ENCODE data around the gene FOXJ2. TPM values are rescaled to one million over a fixed set of nuclear protein-coding genes. Genes with fewer than 3 reads are reported as not detected.
A peak's percentile ranks its signal among the peaks of the same experiment; 100 is the strongest.
"Not testable (repeated sequence)": the region's sequence is repeated elsewhere in the genome, so short reads cannot be mapped to it uniquely, and the experiment has no call there.

The FOXJ2 gene
- total RNA-seq, 1 experiment from 2014 or later = 13.4 TPM

DNA sequence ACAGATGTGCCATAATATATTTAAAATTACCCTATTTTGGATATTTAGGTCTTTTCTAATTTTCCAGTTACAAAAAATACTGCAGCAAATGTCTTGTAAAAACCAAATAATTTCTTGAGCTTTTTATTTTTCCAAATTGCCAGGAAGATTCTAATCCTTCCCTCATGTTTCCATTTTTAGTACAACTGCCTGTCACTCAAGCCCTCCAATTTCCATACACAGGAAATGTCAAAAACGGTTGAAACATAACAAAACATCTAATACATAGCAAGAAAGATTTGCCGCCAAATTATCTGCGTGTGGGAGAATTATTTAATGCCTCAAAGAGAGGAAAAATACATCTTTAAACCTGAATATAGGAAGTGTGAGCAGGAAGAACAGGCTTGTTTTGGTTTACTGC lies 2.3 kb upstream of the FOXJ2 start:
- H3K27me3 Mint-ChIP-seq (ENCODE audit: unreplicated experiment) = no peaks in the 10 kb centered on the region
- TF ChIP-seq, protein P1, sequence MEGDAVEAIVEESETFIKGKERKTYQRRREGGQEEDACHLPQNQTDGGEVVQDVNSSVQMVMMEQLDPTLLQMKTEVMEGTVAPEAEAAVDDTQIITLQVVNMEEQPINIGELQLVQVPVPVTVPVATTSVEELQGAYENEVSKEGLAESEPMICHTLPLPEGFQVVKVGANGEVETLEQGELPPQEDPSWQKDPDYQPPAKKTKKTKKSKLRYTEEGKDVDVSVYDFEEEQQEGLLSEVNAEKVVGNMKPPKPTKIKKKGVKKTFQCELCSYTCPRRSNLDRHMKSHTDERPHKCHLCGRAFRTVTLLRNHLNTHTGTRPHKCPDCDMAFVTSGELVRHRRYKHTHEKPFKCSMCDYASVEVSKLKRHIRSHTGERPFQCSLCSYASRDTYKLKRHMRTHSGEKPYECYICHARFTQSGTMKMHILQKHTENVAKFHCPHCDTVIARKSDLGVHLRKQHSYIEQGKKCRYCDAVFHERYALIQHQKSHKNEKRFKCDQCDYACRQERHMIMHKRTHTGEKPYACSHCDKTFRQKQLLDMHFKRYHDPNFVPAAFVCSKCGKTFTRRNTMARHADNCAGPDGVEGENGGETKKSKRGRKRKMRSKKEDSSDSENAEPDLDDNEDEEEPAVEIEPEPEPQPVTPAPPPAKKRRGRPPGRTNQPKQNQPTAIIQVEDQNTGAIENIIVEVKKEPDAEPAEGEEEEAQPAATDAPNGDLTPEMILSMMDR (IDR thresholded peaks at IDR 0.05; ENCODE audit: unreplicated experiment) = no peak
- CTCF ChIA-PET = no interaction called here
- no peak overlapping the region for H3K4me3 Mint-ChIP-seq (ENCODE audit: low read depth, unreplicated experiment)
- peaks cover 43% of the 10 kb centered on the region for H3K36me3 Mint-ChIP-seq (ENCODE audit: insufficient read depth, unreplicated experiment)
- no peaks in the 10 kb centered on the region for H3K9me3 Mint-ChIP-seq (ENCODE audit: low read depth, unreplicated experiment)
- no peak for DNase-seq
- H3K27ac Mint-ChIP-seq (ENCODE audit: unreplicated experiment) = no peak overlapping the region
- no TSS peak for BruUV-seq (replicated peaks)
- intact Hi-C loops (cut with micrococcal nuclease; ENCODE audit: unreplicated experiment) = no loop called here
- peaks cover 20% of the 10 kb centered on the region for H3K4me1 Mint-ChIP-seq (ENCODE audit: low read depth, unreplicated experiment)

DNA sequence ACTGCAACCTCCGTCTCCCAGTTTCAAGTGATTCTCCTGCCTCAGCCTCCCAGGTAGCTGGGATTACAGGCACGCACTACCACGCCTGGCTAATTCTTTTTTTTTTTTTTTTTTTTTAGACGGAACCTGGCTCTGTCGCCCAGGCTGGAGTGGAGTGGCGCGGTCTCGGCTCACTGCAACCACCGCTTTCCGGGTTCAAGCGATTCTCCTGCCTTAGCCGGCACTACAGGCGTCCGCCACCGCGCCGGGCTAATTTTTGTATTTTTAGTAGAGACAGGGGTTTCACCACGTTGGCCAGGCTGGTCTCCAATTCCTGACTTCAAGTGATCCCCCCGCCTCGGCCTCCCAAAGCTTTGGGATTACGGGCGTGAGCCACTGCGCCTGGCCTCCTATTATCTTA lies 1.5 kb upstream of the FOXJ2 start:
- Mint-ChIP-seq H3K4me1 (ENCODE audit: low read depth, unreplicated experiment) (peaks cover 28% of the 10 kb centered on the region), H3K36me3 (ENCODE audit: insufficient read depth, unreplicated experiment) (peaks cover 41% of the 10 kb centered on the region), H3K4me3 (ENCODE audit: low read depth, unreplicated experiment) (peak overlapping the region; percentile 84)
- DNase-seq; H3K27me3 Mint-ChIP-seq (ENCODE audit: unreplicated experiment); intact Hi-C loops (cut with micrococcal nuclease; ENCODE audit: unreplicated experiment); H3K9me3 Mint-ChIP-seq (ENCODE audit: low read depth, unreplicated experiment); BruUV-seq (replicated peaks); H3K27ac Mint-ChIP-seq (ENCODE audit: unreplicated experiment); CTCF ChIA-PET: not testable (repeated sequence)

GRCh38 chr12:8031872-8032241 lies 659 bp upstream of the FOXJ2 start:
- intact Hi-C loops (cut with micrococcal nuclease; ENCODE audit: unreplicated experiment) = no loop called here

DNA sequence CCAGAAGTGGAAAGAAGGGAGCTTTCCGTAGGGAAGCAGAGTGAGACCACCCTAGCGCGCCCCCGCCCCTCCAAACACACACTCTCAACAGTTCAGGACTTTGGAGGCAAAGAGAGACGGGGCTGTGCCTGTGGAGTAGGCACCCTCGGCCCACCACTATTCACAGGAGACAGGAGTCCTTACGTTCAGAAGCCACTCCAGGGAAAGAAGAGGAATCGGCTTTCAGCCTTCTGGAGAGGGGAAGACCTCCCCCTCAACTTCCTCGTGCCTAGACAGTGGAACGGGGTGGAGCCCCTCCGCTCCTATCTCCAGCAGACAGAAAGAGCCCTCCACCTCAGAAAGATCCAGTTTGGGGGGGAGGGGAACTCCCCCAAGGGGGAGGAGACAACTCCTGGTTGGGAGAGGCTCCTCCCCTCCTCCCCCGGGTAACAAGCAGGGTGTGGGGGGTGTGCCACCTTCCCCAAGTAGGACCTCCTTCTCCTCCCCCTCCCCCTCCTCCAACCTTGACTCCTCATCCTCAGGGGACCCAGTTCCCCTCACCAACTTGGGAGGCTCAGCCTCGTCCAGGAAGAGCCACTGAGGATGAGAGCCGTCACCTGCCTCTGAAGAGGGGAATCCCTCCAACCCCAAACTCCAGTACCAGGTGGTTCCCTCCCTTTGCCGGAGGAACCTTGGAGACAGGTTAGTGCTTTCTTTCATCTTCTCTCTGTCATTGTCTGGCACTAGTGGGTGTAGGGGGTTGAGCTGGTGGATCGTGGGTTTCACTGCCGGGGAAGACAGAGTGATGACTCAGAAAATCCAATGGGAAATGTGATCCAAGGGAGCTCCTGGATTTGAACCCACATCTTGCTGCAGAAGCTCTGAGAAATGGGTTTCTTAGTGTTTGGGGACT lies 883 bp downstream of the FOXJ2 start:
- intact Hi-C loops (cut with micrococcal nuclease; ENCODE audit: unreplicated experiment) = no loop called here
- Mint-ChIP-seq H3K27ac (ENCODE audit: unreplicated experiment) (peak overlapping the region; percentile 12), H3K4me1 (ENCODE audit: low read depth, unreplicated experiment) (peaks cover 49% of the 10 kb centered on the region), H3K4me3 (ENCODE audit: low read depth, unreplicated experiment) (peak overlapping the region; percentile 84), H3K27me3 (ENCODE audit: unreplicated experiment) (no peaks in the 10 kb centered on the region), H3K9me3 (ENCODE audit: low read depth, unreplicated experiment) (no peaks in the 10 kb centered on the region), H3K36me3 (ENCODE audit: insufficient read depth, unreplicated experiment) (peaks cover 27% of the 10 kb centered on the region)
- DNase-seq = peak; percentile 34
- TF ChIP-seq, protein P1 (IDR thresholded peaks at IDR 0.05; ENCODE audit: unreplicated experiment) = no peak
- CTCF ChIA-PET = interaction anchor here (0.6 kb wide), 2 partner anchors 11 to 55 kb away, joined by 3 to 8 read pairs; no protein-coding TSS in a partner anchor
- no TSS peak for BruUV-seq (replicated peaks)

More at GRCh38 chr12:8031872-8032241, 659 bp upstream of the FOXJ2 start:
- H3K36me3 Mint-ChIP-seq (ENCODE audit: insufficient read depth, unreplicated experiment) = peaks cover 32% of the 10 kb centered on the region
- DNase-seq = no peak
- TF ChIP-seq, protein P1 (IDR thresholded peaks at IDR 0.05; ENCODE audit: unreplicated experiment) = no peak
- H3K4me1 Mint-ChIP-seq (ENCODE audit: low read depth, unreplicated experiment) = peaks cover 36% of the 10 kb centered on the region
- H3K27me3 Mint-ChIP-seq (ENCODE audit: unreplicated experiment) = no peaks in the 10 kb centered on the region
- CTCF ChIA-PET = interaction anchor here (0.9 kb wide), 1 partner anchor 37 kb away, joined by 3 read pairs; no protein-coding TSS in a partner anchor
- BruUV-seq (replicated peaks) = no TSS peak
- H3K9me3 Mint-ChIP-seq (ENCODE audit: low read depth, unreplicated experiment) = no peaks in the 10 kb centered on the region
- H3K4me3 Mint-ChIP-seq (ENCODE audit: low read depth, unreplicated experiment) = peak overlapping the region; percentile 84
- no peak overlapping the region for H3K27ac Mint-ChIP-seq (ENCODE audit: unreplicated experiment)

- intact Hi-C loops (cut with micrococcal nuclease; ENCODE audit: unreplicated experiment) = loop anchor here (5.0 kb wide), 1 partner anchor 42 kb away; no protein-coding TSS in a partner anchor
- CTCF ChIA-PET = no interaction called here
- H3K27ac Mint-ChIP-seq (ENCODE audit: unreplicated experiment) = no peak overlapping the region
- H3K27me3 Mint-ChIP-seq (ENCODE audit: unreplicated experiment) = no peaks in the 10 kb centered on the region
- H3K4me1 Mint-ChIP-seq (ENCODE audit: low read depth, unreplicated experiment) = peaks cover 59% of the 10 kb centered on the region
- BruUV-seq (replicated peaks) = no TSS peak
- no peaks in the 10 kb centered on the region for H3K9me3 Mint-ChIP-seq (ENCODE audit: low read depth, unreplicated experiment)
- DNase-seq = no peak
- H3K36me3 Mint-ChIP-seq (ENCODE audit: insufficient read depth, unreplicated experiment) = peaks cover 27% of the 10 kb centered on the region
- TF ChIP-seq, protein P1 (IDR thresholded peaks at IDR 0.05; ENCODE audit: unreplicated experiment) = no peak
- H3K4me3 Mint-ChIP-seq (ENCODE audit: low read depth, unreplicated experiment) = peak overlapping the region; percentile 84
Observed at GRCh38 chr12:8034802-8035201, 2.3 kb downstream of the FOXJ2 start.

All from Calu3 (cell line).